HCT116 (cell line): ENCODE data around the gene RCBTB2. TPM values are rescaled to one million over a fixed set of nuclear protein-coding genes. Genes with fewer than 3 reads are reported as not detected.

Experiments used
- ATAC-seq: fragments of 200-7000 bp; cut with Tn5 transposase; 2 replicates; pipeline ENCODE4 v1.9.1; 2020; ENCODE audit warnings: mild to moderate bottlenecking, moderate library complexity
- BruUV-seq: library from RNA; stranded (reverse); fragments of 400-500 nt; replicated peaks from 2 replicates; lab custom pipeline; 2021; lab: Mats Ljungman, UMichigan
- CTCF ChIA-PET: fragments of 300-600 bp; sonication (Branson Sonifier 250); formaldehyde crosslinking; loops from one replicate; lab custom pipeline; 2021; ENCODE audit warnings: antibody characterized with exemption; lab: Charles Lee
- POLR2A ChIA-PET: fragments of 300-600, 350-600 bp; sonication (Branson Sonifier 250); formaldehyde crosslinking; loops from one replicate; lab custom pipeline; 2021; ENCODE audit warnings: antibody characterized with exemption; lab: Charles Lee
- RAD21 ChIA-PET, 2 experiments: fragments of 300-600 bp; sonication (Branson Sonifier 250); formaldehyde crosslinking; loops; one replicate each; lab custom pipeline; 2023; ENCODE audit warnings: low total read pairs in 2 of 2; ENCODE audit not compliant: uncharacterized antibody in 2 of 2, unreplicated experiment in 2 of 2, low non-redundant PET in 1 of 2; lab: Charles Lee
- DNase-seq: peaks from one replicate; pipeline ENCODE4 v3.0.0-alpha.2; 2010; ENCODE audit warnings: low read depth, low spot score
- H2AFZ ChIP-seq: fragments of 200-600 bp; shearing (Covaris generic), sonication (generic); 2 replicates; pipeline ENCODE4 v1.6.1; 2017; ENCODE audit warnings: low read depth, mixed run types, mixed read lengths, antibody characterized with exemption, low read length; ENCODE audit not compliant: poor library complexity, severe bottlenecking
- H3K27ac ChIP-seq: 2 replicates; pipeline ENCODE4 v1.5.1; 2012; ENCODE audit warnings: low read depth, low read length
- H3K27me3 ChIP-seq: fragments of 200-600 bp; sonication (generic); 2 replicates; pipeline ENCODE4 v1.6.1; 2016; ENCODE audit warnings: mixed run types, low read length, mixed read lengths; ENCODE audit not compliant: insufficient read depth
- H3K36me3 ChIP-seq, 2 experiments: fragments of 200-500 bp in 1 of 2; fragments of 200-600 bp in 1 of 2; sonication (Bioruptor generic) in 1 of 2; sonication (generic) in 1 of 2; 2 replicates each; pipeline versions ENCODE4 v1.5.1 to v1.6.1; 2014 to 2016; ENCODE audit warnings: low read length in 2 of 2, inconsistent platforms in 1 of 2, mixed read lengths in 1 of 2, mixed run types in 1 of 2; ENCODE audit not compliant: insufficient read depth in 2 of 2, control insufficient read depth in 1 of 2
- H3K4me1 ChIP-seq, 2 experiments: fragments of 200-600 bp in 1 of 2; sonication (generic) in 1 of 2; 2 replicates each; pipeline versions ENCODE4 v1.5.1 to v1.6.1; 2012 to 2017; ENCODE audit warnings: low read length in 2 of 2, inconsistent platforms in 1 of 2, mild to moderate bottlenecking in 1 of 2, mixed read lengths in 1 of 2, mixed run types in 1 of 2, moderate library complexity in 1 of 2; ENCODE audit not compliant: insufficient read depth in 2 of 2, control insufficient read depth in 1 of 2
- H3K4me2 ChIP-seq: fragments of 200-600 bp; sonication (generic); 2 replicates; pipeline ENCODE4 v1.6.1; 2017; ENCODE audit warnings: mixed run types, low read length, mixed read lengths
- H3K4me3 ChIP-seq, 2 experiments: fragments of 200-600 bp in 1 of 2; sonication (generic) in 1 of 2; replicated peaks in 1 of 2; 2 replicates each; pipeline ENCODE4 v1.5.1; 2011 to 2016; ENCODE audit warnings: low read length in 2 of 2, control low read depth in 1 of 2, low read depth in 1 of 2, mild to moderate bottlenecking in 1 of 2, mixed read lengths in 1 of 2, mixed run types in 1 of 2
- H3K79me2 ChIP-seq: fragments of 200-600 bp; sonication (generic); 2 replicates; pipeline ENCODE4 v1.6.1; 2017; ENCODE audit warnings: mild to moderate bottlenecking, mixed run types, low read length, moderate library complexity, mixed read lengths; ENCODE audit not compliant: insufficient read depth
- H3K9ac ChIP-seq: fragments of 200-600 bp; sonication (generic); 2 replicates; pipeline ENCODE4 v1.6.1; 2016; ENCODE audit warnings: low read length, mixed read lengths
- H3K9me2 ChIP-seq: fragments of 200-600 bp; sonication (generic), shearing (Covaris generic); 2 replicates; pipeline ENCODE4 v1.6.1; 2017; ENCODE audit warnings: mixed run types, mild to moderate bottlenecking, moderate library complexity; ENCODE audit not compliant: insufficient read depth
- H3K9me3 ChIP-seq, 2 experiments: fragments of 200-500 bp in 1 of 2; fragments of 200-600 bp in 1 of 2; sonication (Bioruptor generic) in 1 of 2; sonication (generic) in 1 of 2; 2 replicates each; pipeline ENCODE4 v1.6.1; 2014 to 2017; ENCODE audit warnings: low read length in 2 of 2, mixed read lengths in 2 of 2, inconsistent platforms in 1 of 2, low read depth in 1 of 2, mild to moderate bottlenecking in 1 of 2, mixed run types in 1 of 2, moderate library complexity in 1 of 2; ENCODE audit not compliant: control insufficient read depth in 1 of 2, insufficient read depth in 1 of 2
- H4K20me1 ChIP-seq: fragments of 200-600 bp; sonication (generic), shearing (Covaris generic); 2 replicates; pipeline ENCODE4 v1.6.1; 2017; ENCODE audit warnings: mixed run types, mild to moderate bottlenecking, moderate library complexity; ENCODE audit not compliant: insufficient read depth
- CBX3 ChIP-seq: IDR thresholded peaks from 2 replicates; pipeline ENCODE4 v1.6.1; 2012; ENCODE audit warnings: low read depth
- CEBPB ChIP-seq: IDR thresholded peaks from 2 replicates; pipeline ENCODE4 v1.6.1; 2012; ENCODE audit warnings: low read depth
- ELF1 ChIP-seq: IDR thresholded peaks from 2 replicates; pipeline ENCODE4 v1.6.1; 2012; ENCODE audit warnings: low read depth, borderline replicate concordance
- EZH2 ChIP-seq: fragments of 200-600 bp; sonication (generic); IDR thresholded peaks from 2 replicates; pipeline ENCODE4 v1.6.1; 2017; ENCODE audit warnings: antibody characterized with exemption, mixed run types
- FOSL1 ChIP-seq: IDR thresholded peaks from 2 replicates; pipeline ENCODE4 v1.6.1; 2012; ENCODE audit warnings: low read depth
- JUND ChIP-seq: IDR thresholded peaks from 2 replicates; pipeline ENCODE4 v1.6.1; 2012
- MAX ChIP-seq: IDR thresholded peaks from 2 replicates; pipeline ENCODE4 v1.6.1; 2012
- POLR2A ChIP-seq: IDR thresholded peaks from 2 replicates; pipeline ENCODE4 v1.7.0; 2011; ENCODE audit warnings: borderline replicate concordance; ENCODE audit not compliant: insufficient read depth, insufficient read length; ENCODE audit errors: extremely low read depth
- RAD21 ChIP-seq: IDR thresholded peaks from 2 replicates; pipeline ENCODE4 v1.6.1; 2012; ENCODE audit warnings: low read depth, mild to moderate bottlenecking
- SIN3A ChIP-seq: IDR thresholded peaks from 2 replicates; pipeline ENCODE4 v1.6.1; 2012; ENCODE audit warnings: low read depth
- SP1 ChIP-seq: IDR thresholded peaks from 2 replicates; pipeline ENCODE4 v1.6.1; 2012; ENCODE audit warnings: low read depth
- YY1 ChIP-seq: IDR thresholded peaks from 2 replicates; pipeline ENCODE4 v1.6.1; 2011; ENCODE audit warnings: low read length, low read depth, moderate library complexity, mild to moderate bottlenecking; ENCODE audit not compliant: insufficient replicate concordance; ENCODE audit errors: extremely low read depth
- ZBTB33 ChIP-seq: IDR thresholded peaks from 2 replicates; pipeline ENCODE4 v1.6.1; 2011; ENCODE audit warnings: mild to moderate bottlenecking, low read length, moderate library complexity; ENCODE audit not compliant: insufficient replicate concordance; ENCODE audit errors: extremely low read depth
- ZNF274 ChIP-seq: fragments of 200-500 bp; sonication (Bioruptor generic); IDR thresholded peaks from 2 replicates; pipeline ENCODE4 v1.6.1; 2014; ENCODE audit warnings: mild to moderate bottlenecking, low read depth, low read length, inconsistent platforms
- intact Hi-C: fragments of 100-400 bp; cut with micrococcal nuclease; formaldehyde crosslinking; loops from 2 replicates; pipeline ENCODE4 v1.10.0; 2022
- total RNA-seq: library from RNA; stranded (reverse); gene quantifications from one replicate; pipeline ENCODE4 v1.2.1, GENCODE V29; 2021; ENCODE audit not compliant: unreplicated experiment

The RCBTB2 gene
- total RNA-seq, 1 experiment from 2014 or later: 1.3 TPM

- no peaks in the 10 kb centered on the region; a peak in 1 of 4 replicates for H3K4me1 ChIP-seq
These were observed 46.5 kb upstream of the RCBTB2 start for GRCh38 chr13:48579165-48579918.

More at GRCh38 chr13:48579165-48579918, 46.5 kb upstream of the RCBTB2 start:
- no TSS peak for BruUV-seq
- no peak overlapping the region for H3K4me3 ChIP-seq
- DNase-seq: no peak
- H4K20me1 ChIP-seq: no peaks in the 10 kb centered on the region
- H3K4me2 ChIP-seq: no peak overlapping the region
- CTCF ChIA-PET: interaction anchor here (0.6 to 4.2 kb wide), 24 partner anchors 9 to 1253 kb away, joined by 3 to 65 read pairs (median 4); partner anchors contain the start of genes MED4 and NUDT15
- POLR2A ChIA-PET: interaction anchor here (1.0 kb wide), 1 partner anchor 452 kb away, joined by 4 read pairs; no protein-coding TSS in a partner anchor
- no peak for ATAC-seq
- no peaks in the 10 kb centered on the region for H3K36me3 ChIP-seq
- no peaks in the 10 kb centered on the region for H3K9me3 ChIP-seq
- H3K27ac ChIP-seq: no peak overlapping the region
- no peak overlapping the region for H3K9ac ChIP-seq
- TF ChIP-seq RAD21: no peak
- TF ChIP-seq JUND: no peak
- TF ChIP-seq SP1: no peak
- no peak for TF ChIP-seq ZNF274
- no peak for TF ChIP-seq MAX
- TF ChIP-seq SIN3A: no peak
- TF ChIP-seq FOSL1: no peak
- no peak for TF ChIP-seq YY1
- TF ChIP-seq ZBTB33: no peak
- no peak for TF ChIP-seq POLR2A
- no peak for TF ChIP-seq EZH2
- no peak for TF ChIP-seq ELF1
- no peak for TF ChIP-seq CBX3
- no peak for TF ChIP-seq CEBPB
- H3K27me3 ChIP-seq: no peaks in the 10 kb centered on the region
- no peak overlapping the region for H2AFZ ChIP-seq
- intact Hi-C loops: loop anchor here (5.0 kb wide), 1 partner anchor 232 kb away; no protein-coding TSS in a partner anchor
- no peaks in the 10 kb centered on the region for H3K79me2 ChIP-seq
- no peaks in the 10 kb centered on the region for H3K9me2 ChIP-seq
- RAD21 ChIA-PET: interaction anchor here (0.6 to 2.0 kb wide), 5 partner anchors 245 to 484 kb away, joined by 3 to 16 read pairs (median 3); partner anchors contain the start of gene MED4 (in 1 of the 2)
